HG03521 (cell line): ENCODE results near the gene ACYP2.
"Not testable (repeated sequence)": the region's sequence is repeated elsewhere in the genome, so short reads cannot be mapped to it uniquely, and the experiment has no call there.

Experiments used
- ATAC-seq: cut with Tn5 transposase; IDR thresholded peaks from one replicate; pipeline ENCODE4 v1.9.1; 2021; ENCODE audit warnings: mild to moderate bottlenecking, moderate library complexity; ENCODE audit not compliant: unreplicated experiment

The ACYP2 gene

GRCh38 chr2:54262015-54262765, 146.8 kb downstream of the ACYP2 start:
- ATAC-seq: no peak

- not testable (repeated sequence) for ATAC-seq
Observed at GRCh38 chr2:54265081-54265480, 149.7 kb downstream of the ACYP2 start.

- ATAC-seq: no peak
Observed at GRCh38 chr2:54267577-54267976, 152.2 kb downstream of the ACYP2 start.

- no peak for ATAC-seq
Observed at GRCh38 chr2:54271189-54271588, 155.8 kb downstream of the ACYP2 start.

GRCh38 chr2:54271843-54272627, 156.6 kb downstream of the ACYP2 start:
- peak; percentile 95 for ATAC-seq

GRCh38 chr2:54274781-54275242, 159.4 kb downstream of the ACYP2 start:
- no peak for ATAC-seq

GRCh38 chr2:54275541-54275940, 160.1 kb downstream of the ACYP2 start:
- ATAC-seq: no peak

- ATAC-seq: no peak
Observed at GRCh38 chr2:54279385-54279784, 164.0 kb downstream of the ACYP2 start.

- no peak for ATAC-seq
Observed at GRCh38 chr2:54284826-54285225, 169.4 kb downstream of the ACYP2 start.

GRCh38 chr2:54285451-54285850, 170.0 kb downstream of the ACYP2 start:
- ATAC-seq: no peak

- ATAC-seq: no peak
Observed at GRCh38 chr2:54287532-54287931, 172.1 kb downstream of the ACYP2 start.

GRCh38 chr2:54289917-54290316, 174.5 kb downstream of the ACYP2 start:
- ATAC-seq: no peak

- no peak for ATAC-seq
Observed at GRCh38 chr2:54290356-54291025, 175.1 kb downstream of the ACYP2 start.

GRCh38 chr2:54294665-54295064, 179.2 kb downstream of the ACYP2 start:
- not testable (repeated sequence) for ATAC-seq

- ATAC-seq: no peak
Observed at GRCh38 chr2:54295911-54296310, 180.5 kb downstream of the ACYP2 start.

- ATAC-seq: no peak
Observed at GRCh38 chr2:54298514-54298913, 183.1 kb downstream of the ACYP2 start.

- ATAC-seq: no peak
Observed at GRCh38 chr2:54303631-54304030, 188.2 kb downstream of the ACYP2 start.

GRCh38 chr2:54306556-54306955, 191.1 kb downstream of the ACYP2 start:
- ATAC-seq: no peak

GRCh38 chr2:54308186-54308585, 192.8 kb downstream of the ACYP2 start:
- no peak for ATAC-seq

GRCh38 chr2:54308782-54309181, 193.4 kb downstream of the ACYP2 start:
- ATAC-seq: no peak

GRCh38 chr2:54310311-54310710, 194.9 kb downstream of the ACYP2 start:
- ATAC-seq: no peak

- ATAC-seq: no peak
Observed at GRCh38 chr2:54310961-54311360, 195.5 kb downstream of the ACYP2 start.
